HG03139 (cell line): Measurements from ENCODE around the gene HID1.

Experiments
- ATAC-seq: cut with Tn5 transposase; IDR thresholded peaks from one replicate; pipeline ENCODE4 v1.9.1; 2021; ENCODE audit not compliant: unreplicated experiment

The HID1 gene

DNA sequence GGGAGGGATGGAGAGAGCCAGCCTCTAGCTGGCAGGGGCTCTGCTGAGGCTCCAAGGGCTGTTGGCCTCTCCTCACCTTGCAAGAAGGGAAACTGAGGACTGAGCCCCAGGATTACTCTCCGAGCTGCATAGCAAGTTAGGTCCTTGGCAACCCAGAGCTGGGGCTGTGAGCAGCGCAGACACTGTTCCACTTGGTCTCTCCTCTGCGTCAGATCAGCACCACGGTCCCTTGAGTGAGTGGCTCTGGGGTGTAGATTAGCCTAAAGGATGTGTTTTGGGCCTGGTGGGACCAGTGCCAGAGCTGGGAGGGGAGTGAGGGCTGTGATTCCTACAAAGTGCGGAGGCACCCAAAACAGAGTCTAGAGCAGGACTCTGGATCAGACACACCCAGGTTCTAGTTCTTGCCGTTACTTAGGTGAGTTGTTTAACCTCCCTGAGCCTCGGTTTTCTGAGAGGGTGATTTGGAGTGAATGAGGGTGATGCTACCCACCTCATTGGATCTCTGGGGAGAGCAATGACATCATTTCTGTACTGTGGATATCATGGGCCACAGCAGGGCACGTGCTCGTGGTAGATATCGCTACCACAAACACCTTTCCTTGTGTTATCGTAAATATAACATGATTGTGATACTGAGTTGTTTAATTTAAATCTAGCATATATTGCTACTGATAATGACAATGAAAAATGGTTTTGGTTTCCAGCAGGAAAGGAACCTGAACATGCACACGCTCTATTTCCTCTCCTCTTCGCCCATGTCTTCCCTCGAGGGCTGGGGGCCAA is 71.0 kb downstream of the HID1 start:
- no peak for ATAC-seq
